ENCODE measurements around the gene KRTAP2-3. TPM values are rescaled to one million over a fixed set of nuclear protein-coding genes. Genes with fewer than 3 reads are reported as not detected.

Gene KRTAP2-3, protein sequence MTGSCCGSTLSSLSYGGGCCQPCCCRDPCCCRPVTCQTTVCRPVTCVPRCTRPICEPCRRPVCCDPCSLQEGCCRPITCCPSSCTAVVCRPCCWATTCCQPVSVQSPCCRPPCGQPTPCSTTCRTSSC
- total RNA-seq (2022; extraction: Qiagen RNA extraction; ENCODE audit: low read depth): not detected in 5 replicates

DNA sequence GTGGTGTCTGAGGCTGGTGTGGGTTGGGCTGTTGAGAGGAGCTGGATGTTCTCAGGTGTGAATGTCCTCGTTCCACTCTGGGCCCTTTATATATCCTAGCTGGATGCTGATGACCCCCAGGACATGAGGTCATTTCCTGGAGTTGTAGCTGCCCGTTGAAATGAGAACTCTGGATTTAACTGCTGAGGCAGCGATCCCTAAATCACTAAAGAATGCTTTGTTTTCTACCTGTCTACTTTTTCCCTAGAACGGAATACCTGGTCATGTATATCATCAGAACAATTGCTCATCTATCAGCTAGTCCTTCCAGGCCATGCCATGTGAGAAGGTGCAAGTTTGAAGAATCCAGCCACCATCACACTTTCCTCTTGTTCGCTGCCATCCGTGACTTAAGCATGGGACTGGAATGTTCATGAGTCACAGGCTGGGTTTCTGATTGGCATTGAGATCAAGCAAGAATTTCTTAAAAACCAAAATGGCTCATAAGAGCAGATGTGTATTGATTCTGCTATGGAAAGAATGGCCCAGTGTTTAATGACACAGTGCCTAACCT lies at the start of gene KRTAP2-3:
Gene KRTAP2-3 (minus strand): TSS at position 63 of the 553 bp plus-strand sequence. CDS start 64 bp downstream, outside the sequence.

DNA sequence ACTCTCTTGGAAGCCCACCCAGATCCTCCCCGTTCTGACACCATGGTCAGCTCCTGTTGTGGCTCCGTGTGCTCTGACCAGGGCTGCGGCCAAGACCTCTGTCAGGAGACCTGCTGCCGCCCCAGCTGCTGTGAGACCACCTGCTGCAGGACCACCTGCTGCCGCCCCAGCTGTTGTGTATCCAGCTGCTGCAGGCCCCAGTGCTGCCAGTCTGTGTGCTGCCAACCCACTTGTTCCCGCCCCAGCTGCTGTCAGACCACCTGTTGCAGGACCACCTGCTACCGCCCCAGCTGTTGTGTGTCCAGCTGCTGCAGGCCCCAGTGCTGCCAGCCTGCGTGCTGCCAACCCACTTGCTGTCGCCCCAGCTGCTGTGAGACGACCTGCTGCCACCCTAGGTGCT lies 45.4 kb upstream of the KRTAP2-3 start, which contains the start of gene KRTAP4-9:
Gene KRTAP4-9 (plus strand): TSS at position 43 of the 400 bp plus-strand sequence. CDS start 0 bp downstream, at position 43.

DNA sequence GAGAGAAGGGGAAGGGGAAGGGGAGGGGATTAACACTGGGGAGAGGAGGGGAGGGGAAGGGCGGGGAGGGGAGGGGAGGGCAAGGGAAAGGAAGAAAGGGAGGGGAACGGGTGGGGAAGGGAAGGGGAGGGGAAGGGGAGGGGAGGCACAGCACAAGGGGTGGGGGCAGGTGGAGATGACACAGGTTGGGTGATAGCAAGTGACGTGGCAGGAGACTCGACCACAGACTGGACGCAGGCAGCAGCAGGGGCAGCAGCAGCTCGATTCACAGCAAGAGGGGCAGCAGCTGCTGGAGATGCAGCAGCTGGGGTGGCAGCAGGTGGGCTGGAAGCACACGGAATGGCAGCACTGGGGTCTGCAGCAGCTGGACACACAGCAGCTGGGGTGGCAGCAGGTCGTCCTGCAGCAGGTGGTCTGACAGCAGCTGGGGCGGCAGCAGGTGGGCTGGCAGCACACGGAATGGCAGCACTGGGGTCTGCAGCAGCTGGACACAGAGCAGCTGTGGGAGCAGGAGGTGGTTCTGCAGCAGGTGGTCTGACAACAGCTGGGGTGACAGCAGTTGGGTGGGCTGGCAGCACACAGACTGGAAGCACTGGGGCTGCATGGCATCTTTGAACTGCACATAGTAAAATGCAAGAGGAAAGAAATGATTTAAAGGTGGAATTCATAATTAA lies 41.8 kb upstream of the KRTAP2-3 start, which contains the start of gene KRTAP4-16:
Gene KRTAP4-16 (minus strand): TSS at position 624 of the 674 bp plus-strand sequence. CDS start 0 bp downstream, at position 624.

DNA sequence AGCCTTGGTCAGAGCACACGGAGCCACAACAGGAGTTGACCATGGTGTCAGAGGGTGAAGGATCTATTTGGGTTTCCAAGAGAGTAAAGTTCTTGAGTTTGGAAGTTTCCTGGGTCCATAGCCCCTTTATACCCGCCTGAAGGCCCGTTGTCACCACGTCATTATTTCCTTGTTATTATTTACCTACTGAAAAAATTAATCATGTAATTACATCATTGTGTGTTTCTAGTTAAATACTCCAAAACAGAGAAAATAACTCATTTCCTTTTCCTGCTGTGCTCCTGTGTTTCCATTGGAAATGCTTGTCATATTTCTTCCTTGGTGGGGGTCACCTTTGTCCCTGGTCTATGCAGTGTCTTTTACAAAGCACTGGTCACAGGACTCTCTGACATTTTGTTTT lies 38.1 kb upstream of the KRTAP2-3 start, which contains the start of gene KRTAP4-8:
Gene KRTAP4-8 (minus strand): TSS at position 101 of the 400 bp plus-strand sequence. CDS start 58 bp downstream, at position 43.

DNA sequence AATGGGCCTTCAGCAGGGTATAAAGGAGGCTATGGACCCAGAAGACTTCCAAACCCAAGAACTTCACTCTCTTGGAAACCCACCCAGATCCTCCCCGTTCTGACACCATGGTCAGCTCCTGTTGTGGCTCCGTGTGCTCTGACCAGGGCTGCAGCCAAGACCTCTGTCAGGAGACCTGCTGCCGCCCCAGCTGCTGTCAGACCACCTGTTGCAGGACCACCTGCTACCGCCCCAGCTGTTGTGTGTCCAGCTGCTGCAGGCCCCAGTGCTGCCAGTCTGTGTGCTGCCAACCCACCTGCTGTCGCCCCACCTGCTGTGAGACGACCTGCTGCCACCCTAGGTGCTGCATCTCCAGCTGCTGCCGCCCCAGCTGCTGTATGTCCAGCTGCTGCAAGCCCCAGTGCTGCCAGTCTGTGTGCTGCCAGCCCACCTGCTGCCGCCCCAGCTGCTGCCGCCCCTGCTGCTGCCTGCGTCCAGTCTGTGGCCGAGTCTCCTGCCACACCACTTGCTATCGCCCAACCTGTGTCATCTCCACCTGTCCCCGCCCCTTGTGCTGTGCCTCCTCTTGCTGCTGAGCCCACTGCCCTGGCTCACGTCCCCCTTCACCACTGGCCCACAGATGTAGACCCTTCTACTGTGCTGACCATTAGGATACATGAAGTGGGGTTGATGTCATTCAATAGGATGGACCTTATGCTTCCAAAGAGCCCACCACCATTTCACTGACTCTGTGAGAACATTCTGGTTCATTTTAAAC lies 24.4 kb upstream of the KRTAP2-3 start, which contains the start of gene KRTAP4-7:
Gene KRTAP4-7 (plus strand): TSS at position 51 of the 757 bp plus-strand sequence. CDS start 57 bp downstream, at position 108.

DNA sequence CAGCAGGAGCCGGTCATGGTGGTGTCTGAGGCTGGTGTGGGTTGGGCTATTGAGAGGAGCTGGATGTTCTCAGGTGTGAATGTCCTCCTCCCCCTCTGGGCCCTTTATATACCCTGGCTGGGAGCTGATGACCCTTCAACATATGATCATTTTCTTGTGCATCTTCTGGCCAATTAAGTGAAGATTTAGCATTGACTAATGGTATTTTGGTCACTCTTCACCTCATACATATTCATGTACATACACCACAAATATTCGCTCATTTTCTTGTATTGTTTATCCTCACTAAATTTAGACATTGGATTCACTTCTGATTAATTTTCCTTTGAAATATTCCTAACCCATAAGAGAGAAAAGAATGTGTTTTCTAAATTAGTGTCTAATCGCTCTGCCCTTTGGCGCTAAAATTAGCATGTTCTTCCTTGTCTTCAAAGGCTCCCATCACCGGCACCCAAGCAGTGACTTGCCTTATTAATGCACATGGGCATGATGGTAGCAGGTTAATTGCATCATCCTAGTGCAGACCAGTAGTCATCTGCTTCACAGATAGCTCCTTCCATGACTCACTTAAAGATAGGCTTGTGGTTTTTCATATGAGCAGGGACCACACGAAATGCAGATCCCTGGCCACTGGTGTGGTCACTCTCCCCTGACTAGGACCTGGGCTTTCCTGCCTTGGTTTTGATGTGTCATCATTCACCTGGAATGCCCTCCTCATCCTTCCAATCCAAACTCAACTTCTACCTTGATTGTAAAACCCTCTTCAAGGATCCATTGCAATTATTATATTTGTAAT lies 6.1 kb upstream of the KRTAP2-3 start, which contains the start of gene KRTAP2-4:
Gene KRTAP2-4 (minus strand): TSS at position 51 of the 796 bp plus-strand sequence. CDS start 34 bp downstream, at position 17.

DNA sequence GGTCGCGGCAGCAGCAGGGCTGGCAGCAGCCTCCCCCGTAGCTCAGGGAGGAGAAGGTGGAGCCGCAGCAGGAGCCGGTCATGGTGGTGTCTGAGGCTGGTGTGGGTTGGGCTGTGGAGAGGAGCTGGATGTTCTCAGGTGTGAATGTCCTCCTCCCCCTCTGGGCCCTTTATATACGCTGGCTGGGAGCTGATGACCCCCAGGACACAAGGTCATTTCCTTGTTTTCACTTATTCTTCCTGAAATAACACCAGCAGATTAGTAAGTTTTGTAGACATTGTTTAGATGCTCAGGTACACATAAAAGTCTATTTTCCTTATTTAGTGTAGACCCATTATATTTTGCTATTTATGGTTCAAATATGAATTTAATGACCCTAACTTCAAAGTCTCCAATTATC lies 4.8 kb downstream of the KRTAP2-3 start, which contains the start of gene KRTAP2-2:
Gene KRTAP2-2 (minus strand): TSS at position 101 of the 400 bp plus-strand sequence. CDS start 19 bp downstream, at position 82.

DNA sequence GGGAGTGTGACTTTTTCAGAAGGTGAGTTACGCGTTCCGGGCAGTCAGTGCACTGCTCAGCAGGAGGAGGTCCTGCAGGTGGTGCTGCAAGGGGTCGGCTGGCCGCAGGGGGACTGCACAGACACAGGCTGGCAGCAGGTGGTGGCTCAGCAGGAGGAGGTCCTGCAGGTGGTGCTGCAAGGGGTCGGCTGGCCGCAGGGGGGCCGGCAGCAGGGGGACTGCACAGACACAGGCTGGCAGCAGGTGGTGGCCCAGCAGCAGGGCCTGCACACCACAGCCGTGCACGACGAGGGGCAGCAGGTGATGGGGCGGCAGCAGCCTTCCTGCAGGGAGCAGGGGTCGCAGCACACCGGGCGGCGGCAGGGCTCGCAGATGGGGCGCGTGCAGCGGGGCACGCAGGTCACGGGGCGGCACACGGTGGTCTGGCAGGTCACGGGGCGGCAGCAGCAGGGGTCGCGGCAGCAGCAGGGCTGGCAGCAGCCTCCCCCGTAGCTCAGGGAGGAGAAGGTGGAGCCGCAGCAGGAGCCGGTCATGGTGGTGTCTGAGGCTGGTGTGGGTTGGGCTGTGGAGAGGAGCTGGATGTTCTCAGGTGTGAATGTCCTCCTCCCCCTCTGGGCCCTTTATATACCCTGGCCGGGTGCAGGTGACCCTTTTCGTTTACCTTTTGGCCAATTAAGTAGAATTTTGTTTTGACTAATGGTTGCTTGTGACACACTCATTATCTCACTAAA lies 13.0 kb downstream of the KRTAP2-3 start, which contains the start of gene KRTAP2-1:
Gene KRTAP2-1 (minus strand): TSS at position 582 of the 731 bp plus-strand sequence. CDS start 49 bp downstream, at position 533.

DNA sequence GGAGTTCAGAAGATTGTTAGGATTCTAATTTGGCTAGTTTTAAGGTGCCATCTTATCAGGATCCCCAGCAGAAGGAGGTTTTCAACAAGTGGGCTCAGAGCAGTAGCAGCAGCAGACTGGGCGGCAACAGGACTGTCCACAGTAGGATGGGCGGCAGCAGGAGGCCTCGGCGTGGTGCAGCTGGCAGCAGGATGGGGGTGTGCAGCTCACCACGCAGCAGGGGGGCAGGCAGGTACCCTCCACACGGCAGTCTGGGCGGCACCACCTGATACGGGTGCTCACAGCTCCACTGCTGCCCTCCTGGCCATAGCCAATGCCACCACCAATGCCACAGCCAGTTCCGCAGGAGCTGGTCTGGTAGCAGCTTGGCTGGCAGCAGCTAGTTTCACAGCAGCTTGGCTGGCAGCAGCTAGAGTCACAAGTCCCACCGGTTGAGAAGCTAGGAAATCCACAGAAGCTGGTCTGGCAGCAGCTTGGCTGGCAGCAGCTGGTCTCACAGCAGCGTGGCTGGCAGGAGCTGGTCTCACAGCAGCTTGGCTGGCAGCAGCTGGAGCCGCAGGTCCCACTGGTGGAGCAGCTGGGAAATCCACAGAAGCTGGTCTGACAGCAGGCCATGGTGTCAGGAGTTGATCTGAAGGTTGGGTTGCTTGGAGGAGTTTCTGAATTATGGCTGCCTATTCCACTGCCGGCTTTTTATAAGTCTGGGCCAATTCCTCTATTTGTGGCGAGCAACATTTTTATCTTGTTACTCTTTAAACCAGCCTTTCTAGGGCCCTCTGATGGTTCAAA lies 18.9 kb downstream of the KRTAP2-3 start, which contains the start of gene KRTAP1-1:
Gene KRTAP1-1 (minus strand): TSS at position 668 of the 789 bp plus-strand sequence. CDS start 53 bp downstream, at position 615.

DNA sequence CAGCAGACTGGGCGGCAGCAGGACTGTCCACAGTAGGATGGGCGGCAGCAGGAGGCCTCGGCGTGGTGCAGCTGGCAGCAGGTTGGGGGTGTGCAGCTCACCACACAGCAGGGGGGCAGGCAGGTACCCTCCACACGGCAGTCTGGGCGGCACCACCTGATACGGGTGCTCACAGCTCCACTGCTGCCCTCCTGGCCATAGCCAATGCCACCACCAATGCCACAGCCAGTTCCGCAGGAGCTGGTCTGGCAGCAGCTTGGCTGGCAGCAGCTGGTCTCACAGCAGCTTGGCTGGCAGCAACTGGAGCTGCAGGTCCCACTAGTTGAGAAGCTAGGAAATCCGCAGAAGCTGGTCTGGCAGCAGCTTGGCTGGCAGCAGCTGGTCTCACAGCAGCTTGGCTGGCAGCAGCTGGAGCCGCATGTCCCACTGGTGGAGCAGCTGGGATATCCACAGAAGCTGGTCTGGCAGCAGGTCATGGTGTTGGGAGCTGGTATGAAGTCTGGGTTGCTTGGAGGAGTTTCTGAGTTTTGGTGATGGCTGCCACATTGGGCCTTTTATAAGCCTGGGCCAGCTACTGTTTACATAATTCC lies 25.5 kb downstream of the KRTAP2-3 start, which contains the start of gene KRTAP1-3:
Gene KRTAP1-3 (minus strand): TSS at position 529 of the 590 bp plus-strand sequence. CDS start 53 bp downstream, at position 476.

DNA sequence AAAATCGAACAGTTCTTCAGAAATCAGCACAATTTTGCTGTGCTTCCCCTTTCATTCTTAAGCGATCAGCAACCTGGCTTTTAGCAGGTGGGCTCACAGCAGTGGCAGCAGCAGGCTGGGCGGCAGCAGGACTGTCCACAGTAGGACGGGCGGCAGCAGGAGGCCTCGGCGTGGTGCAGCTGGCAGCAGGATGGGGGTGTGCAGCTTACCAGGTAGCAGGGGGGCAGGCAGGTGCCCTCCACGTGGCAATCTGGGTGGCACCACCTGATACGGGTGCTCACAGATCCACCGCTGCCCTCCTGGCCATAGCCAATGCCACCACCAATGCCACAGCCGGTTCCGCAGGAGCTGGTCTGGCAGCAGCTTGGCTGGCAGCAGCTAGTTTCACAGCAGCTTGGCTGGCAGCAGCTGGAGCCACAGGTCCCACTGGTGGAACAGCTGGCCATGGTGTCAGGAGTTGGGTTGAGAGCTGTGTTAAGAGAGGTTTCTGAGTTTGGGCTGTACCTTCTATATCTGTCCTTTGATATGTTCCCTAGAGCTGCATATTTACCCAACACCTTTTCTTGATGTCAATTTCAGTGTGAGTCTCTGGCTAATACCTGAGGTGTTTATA lies 30.2 kb downstream of the KRTAP2-3 start, which contains the start of gene KRTAP1-4:
Gene KRTAP1-4 (minus strand): TSS at position 563 of the 613 bp plus-strand sequence. CDS start 117 bp downstream, at position 446.

DNA sequence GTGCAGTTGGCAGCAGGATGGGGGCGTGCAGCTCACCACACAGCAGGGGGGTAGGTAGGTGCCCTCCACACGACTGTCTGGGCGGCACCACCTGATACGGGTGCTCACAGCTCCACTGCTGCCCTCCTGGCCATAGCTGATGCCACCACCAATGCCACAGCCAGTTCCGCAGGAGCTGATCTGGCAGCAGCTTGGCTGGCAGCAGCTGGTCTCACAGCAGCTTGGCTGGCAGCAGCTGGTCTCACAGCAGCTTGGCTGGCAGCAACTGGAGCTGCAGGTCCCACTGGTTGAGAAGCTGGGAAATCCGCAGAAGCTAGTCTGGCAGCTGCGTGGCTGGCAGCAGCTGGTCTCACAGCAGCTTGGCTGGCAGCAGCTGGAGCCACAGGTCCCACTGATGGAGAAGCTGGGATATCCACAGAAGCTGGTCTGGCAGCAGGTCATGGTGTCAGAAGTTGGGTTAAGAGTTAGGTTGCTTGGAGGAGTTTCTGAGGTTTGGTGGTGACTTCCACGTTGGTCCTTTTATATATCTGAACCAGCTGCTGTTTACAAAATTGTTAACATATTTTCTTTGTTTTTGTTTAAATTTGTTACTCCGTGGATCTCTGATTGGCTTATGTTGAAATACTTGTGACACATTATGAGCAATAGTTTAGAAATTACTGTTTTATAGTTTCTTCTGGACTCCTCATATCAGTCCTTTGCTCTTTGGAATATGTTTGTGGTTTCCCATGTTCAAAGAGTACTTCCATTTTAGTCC lies 33.0 kb downstream of the KRTAP2-3 start, which contains the start of gene KRTAP1-5:
Gene KRTAP1-5 (minus strand): TSS at position 494 of the 757 bp plus-strand sequence. CDS start 53 bp downstream, at position 441.

Other genes starting within 250 kb of the KRTAP2-3 start
- 93.1 to 121 TPM (median 103 TPM) in 5 replicates for gene KRT10, start 237.5 kb downstream of the KRTAP2-3 start, total RNA-seq (2022; extraction: Qiagen RNA extraction; ENCODE audit: low read depth)
- gene KRT12, start 192.9 kb downstream of the KRTAP2-3 start, total RNA-seq (2022; extraction: Qiagen RNA extraction; ENCODE audit: low read depth): not detected in 5 replicates
- gene KRT20, start 174.9 kb downstream of the KRTAP2-3 start, total RNA-seq (2022; extraction: Qiagen RNA extraction; ENCODE audit: low read depth): 0.10 to 0.53 TPM (median 0.27 TPM) in 5 replicates
- gene KRT23, start 122.5 kb downstream of the KRTAP2-3 start, total RNA-seq (2022; extraction: Qiagen RNA extraction; ENCODE audit: low read depth): 0.14 to 0.19 TPM in 2 of 5 replicates, not detected in the others
- gene KRT39, start 93.2 kb downstream of the KRTAP2-3 start, total RNA-seq (2022; extraction: Qiagen RNA extraction; ENCODE audit: low read depth): not detected in 5 replicates
- gene KRT40, start 75.8 kb downstream of the KRTAP2-3 start, total RNA-seq (2022; extraction: Qiagen RNA extraction; ENCODE audit: low read depth): not detected in 5 replicates
- gene KRTAP3-3, start 66.0 kb downstream of the KRTAP2-3 start, total RNA-seq (2022; extraction: Qiagen RNA extraction; ENCODE audit: low read depth): not detected in 5 replicates
- 0.28 to 0.34 TPM (median 0.31 TPM) in 3 of 5 replicates, not detected in the others for gene KRTAP3-2, start 60.2 kb downstream of the KRTAP2-3 start, total RNA-seq (2022; extraction: Qiagen RNA extraction; ENCODE audit: low read depth)
- not detected in 5 replicates for gene KRTAP3-1, start 51.0 kb downstream of the KRTAP2-3 start, total RNA-seq (2022; extraction: Qiagen RNA extraction; ENCODE audit: low read depth)
- gene KRTAP1-5, start 32.9 kb downstream of the KRTAP2-3 start, total RNA-seq (2022; extraction: Qiagen RNA extraction; ENCODE audit: low read depth): not detected in 5 replicates
- gene KRTAP1-4, start 29.9 kb downstream of the KRTAP2-3 start, total RNA-seq (2022; extraction: Qiagen RNA extraction; ENCODE audit: low read depth): not detected in 5 replicates
- gene KRTAP1-3, start 25.2 kb downstream of the KRTAP2-3 start, total RNA-seq (2022; extraction: Qiagen RNA extraction; ENCODE audit: low read depth): 0.15 TPM in 1 of 5 replicates, not detected in the others
- not detected in 5 replicates for gene KRTAP1-1, start 18.7 kb downstream of the KRTAP2-3 start, total RNA-seq (2022; extraction: Qiagen RNA extraction; ENCODE audit: low read depth)
- not detected in 5 replicates for gene KRTAP2-1, start 12.8 kb downstream of the KRTAP2-3 start, total RNA-seq (2022; extraction: Qiagen RNA extraction; ENCODE audit: low read depth)
- gene KRTAP2-2, start 4.9 kb downstream of the KRTAP2-3 start, total RNA-seq (2022; extraction: Qiagen RNA extraction; ENCODE audit: low read depth): not detected in 5 replicates
- not detected in 5 replicates for gene KRTAP2-4, start 5.8 kb upstream of the KRTAP2-3 start, total RNA-seq (2022; extraction: Qiagen RNA extraction; ENCODE audit: low read depth)
- not detected in 5 replicates for gene KRTAP4-7, start 24.0 kb upstream of the KRTAP2-3 start, total RNA-seq (2022; extraction: Qiagen RNA extraction; ENCODE audit: low read depth)
- gene KRTAP4-8, start 38.0 kb upstream of the KRTAP2-3 start, total RNA-seq (2022; extraction: Qiagen RNA extraction; ENCODE audit: low read depth): not detected in 5 replicates
- gene KRTAP4-16, start 42.1 kb upstream of the KRTAP2-3 start, total RNA-seq (2022; extraction: Qiagen RNA extraction; ENCODE audit: low read depth): not detected in 5 replicates
- gene KRTAP4-9, start 45.3 kb upstream of the KRTAP2-3 start, total RNA-seq (2022; extraction: Qiagen RNA extraction; ENCODE audit: low read depth): not detected in 5 replicates
- gene KRTAP4-11, start 58.3 kb upstream of the KRTAP2-3 start, total RNA-seq (2022; extraction: Qiagen RNA extraction; ENCODE audit: low read depth): not detected in 5 replicates
- not detected in 5 replicates for gene KRTAP4-12, start 64.1 kb upstream of the KRTAP2-3 start, total RNA-seq (2022; extraction: Qiagen RNA extraction; ENCODE audit: low read depth)
- gene KRTAP4-6, start 80.4 kb upstream of the KRTAP2-3 start, total RNA-seq (2022; extraction: Qiagen RNA extraction; ENCODE audit: low read depth): not detected in 5 replicates
- gene KRTAP4-5, start 89.7 kb upstream of the KRTAP2-3 start, total RNA-seq (2022; extraction: Qiagen RNA extraction; ENCODE audit: low read depth): not detected in 5 replicates
- not detected in 5 replicates for gene KRTAP4-4, start 100.6 kb upstream of the KRTAP2-3 start, total RNA-seq (2022; extraction: Qiagen RNA extraction; ENCODE audit: low read depth)
- not detected in 5 replicates for gene KRTAP4-3, start 108.1 kb upstream of the KRTAP2-3 start, total RNA-seq (2022; extraction: Qiagen RNA extraction; ENCODE audit: low read depth)
- gene KRTAP4-2, start 118.1 kb upstream of the KRTAP2-3 start, total RNA-seq (2022; extraction: Qiagen RNA extraction; ENCODE audit: low read depth): not detected in 5 replicates
- 0.20 to 0.22 TPM in 2 of 5 replicates, not detected in the others for gene KRTAP4-1, start 124.8 kb upstream of the KRTAP2-3 start, total RNA-seq (2022; extraction: Qiagen RNA extraction; ENCODE audit: low read depth)
- gene KRTAP9-1, start 129.8 kb upstream of the KRTAP2-3 start, total RNA-seq (2022; extraction: Qiagen RNA extraction; ENCODE audit: low read depth): not detected in 5 replicates
- gene KRTAP9-2, start 166.5 kb upstream of the KRTAP2-3 start, total RNA-seq (2022; extraction: Qiagen RNA extraction; ENCODE audit: low read depth): not detected in 5 replicates
- gene KRTAP9-3, start 172.3 kb upstream of the KRTAP2-3 start, total RNA-seq (2022; extraction: Qiagen RNA extraction; ENCODE audit: low read depth): not detected in 5 replicates
- gene KRTAP9-8, start 177.9 kb upstream of the KRTAP2-3 start, total RNA-seq (2022; extraction: Qiagen RNA extraction; ENCODE audit: low read depth): not detected in 5 replicates
- not detected in 5 replicates for gene KRTAP9-4, start 189.6 kb upstream of the KRTAP2-3 start, total RNA-seq (2022; extraction: Qiagen RNA extraction; ENCODE audit: low read depth)
- gene KRTAP9-9, start 195.3 kb upstream of the KRTAP2-3 start, total RNA-seq (2022; extraction: Qiagen RNA extraction; ENCODE audit: low read depth): not detected in 5 replicates
- not detected in 5 replicates for gene KRTAP9-6, start 205.3 kb upstream of the KRTAP2-3 start, total RNA-seq (2022; extraction: Qiagen RNA extraction; ENCODE audit: low read depth)
- gene KRTAP9-7, start 215.6 kb upstream of the KRTAP2-3 start, total RNA-seq (2022; extraction: Qiagen RNA extraction; ENCODE audit: low read depth): not detected in 5 replicates
- not detected in 5 replicates for gene KRTAP29-1, start 242.7 kb upstream of the KRTAP2-3 start, total RNA-seq (2022; extraction: Qiagen RNA extraction; ENCODE audit: low read depth)
- gene KRTAP16-1, start 249.2 kb upstream of the KRTAP2-3 start, total RNA-seq (2022; extraction: Qiagen RNA extraction; ENCODE audit: low read depth): not detected in 5 replicates